ENCODE measurements around the gene HPSE2.

DNA sequence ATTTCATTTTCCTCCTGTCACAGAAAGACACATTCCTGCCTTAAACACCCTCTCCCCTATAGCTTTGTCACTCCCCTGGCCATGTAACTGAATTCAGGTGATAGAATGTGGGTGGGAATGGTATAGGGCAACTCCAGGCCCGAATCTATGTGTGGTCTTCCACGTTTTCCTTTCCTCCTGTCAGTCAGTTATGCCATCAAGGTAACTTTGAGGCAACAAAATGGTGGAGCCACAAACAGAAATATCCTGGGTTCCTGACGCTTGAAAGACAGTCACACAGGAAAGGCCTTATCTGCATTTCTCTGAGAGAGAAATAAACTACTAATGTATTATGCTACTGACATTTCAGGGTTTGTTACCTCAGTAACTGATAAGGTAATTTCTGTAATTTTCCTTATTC is 326.8 kb downstream of the HPSE2 start:
- TF ChIP-seq, protein P1, sequence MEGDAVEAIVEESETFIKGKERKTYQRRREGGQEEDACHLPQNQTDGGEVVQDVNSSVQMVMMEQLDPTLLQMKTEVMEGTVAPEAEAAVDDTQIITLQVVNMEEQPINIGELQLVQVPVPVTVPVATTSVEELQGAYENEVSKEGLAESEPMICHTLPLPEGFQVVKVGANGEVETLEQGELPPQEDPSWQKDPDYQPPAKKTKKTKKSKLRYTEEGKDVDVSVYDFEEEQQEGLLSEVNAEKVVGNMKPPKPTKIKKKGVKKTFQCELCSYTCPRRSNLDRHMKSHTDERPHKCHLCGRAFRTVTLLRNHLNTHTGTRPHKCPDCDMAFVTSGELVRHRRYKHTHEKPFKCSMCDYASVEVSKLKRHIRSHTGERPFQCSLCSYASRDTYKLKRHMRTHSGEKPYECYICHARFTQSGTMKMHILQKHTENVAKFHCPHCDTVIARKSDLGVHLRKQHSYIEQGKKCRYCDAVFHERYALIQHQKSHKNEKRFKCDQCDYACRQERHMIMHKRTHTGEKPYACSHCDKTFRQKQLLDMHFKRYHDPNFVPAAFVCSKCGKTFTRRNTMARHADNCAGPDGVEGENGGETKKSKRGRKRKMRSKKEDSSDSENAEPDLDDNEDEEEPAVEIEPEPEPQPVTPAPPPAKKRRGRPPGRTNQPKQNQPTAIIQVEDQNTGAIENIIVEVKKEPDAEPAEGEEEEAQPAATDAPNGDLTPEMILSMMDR (conservative IDR thresholded peaks at IDR 0.05): no peak
- TF ChIP-seq EZH2 (IDR thresholded peaks at IDR 0.05; ENCODE audit: low read depth): no peak

All from PC-9 (cell line).